HG03520 (cell line): Measurements from ENCODE around the gene XCL2.
"Not testable (repeated sequence)": the region's sequence is repeated elsewhere in the genome, so short reads cannot be mapped to it uniquely, and the experiment has no call there.

ENCODE experiments used
- ATAC-seq: cut with Tn5 transposase; IDR thresholded peaks from one replicate; pipeline ENCODE4 v1.9.1; 2021; ENCODE audit warnings: mild to moderate bottlenecking, moderate library complexity; ENCODE audit not compliant: unreplicated experiment

The XCL2 gene, protein sequence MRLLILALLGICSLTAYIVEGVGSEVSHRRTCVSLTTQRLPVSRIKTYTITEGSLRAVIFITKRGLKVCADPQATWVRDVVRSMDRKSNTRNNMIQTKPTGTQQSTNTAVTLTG

DNA sequence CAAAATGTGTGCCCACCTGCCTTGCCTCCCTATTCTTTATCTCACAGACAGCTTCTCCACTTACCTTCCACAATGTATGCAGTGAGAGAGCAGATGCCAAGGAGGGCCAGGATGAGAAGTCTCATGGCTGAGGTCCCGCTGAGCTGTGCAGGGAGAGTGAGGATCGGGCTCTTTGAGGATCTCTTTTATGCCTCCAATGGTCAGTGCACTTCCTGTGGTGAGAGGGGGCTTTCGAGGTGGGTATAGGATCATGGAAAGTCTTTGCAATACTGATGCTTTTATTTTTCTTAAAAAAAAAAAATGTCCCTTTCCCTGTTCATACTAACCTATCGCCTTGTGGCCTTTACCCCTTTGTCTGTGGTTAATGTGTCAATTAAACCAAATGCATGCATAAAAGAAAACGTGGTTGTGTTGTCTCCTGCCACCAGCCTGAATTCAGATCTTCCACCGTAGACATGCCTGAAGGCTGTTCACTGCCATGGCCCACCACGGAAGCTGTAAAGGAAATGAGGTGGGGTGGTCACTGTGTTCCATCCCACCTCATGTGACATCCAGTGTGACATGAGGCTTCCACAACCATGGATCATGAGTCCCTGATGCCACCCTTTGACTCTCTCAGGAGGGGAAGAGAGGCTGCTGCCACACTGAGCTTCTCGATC lies at the start of gene XCL2:
Gene XCL2, minus strand, starts transcription at position 158 of the 659 bp plus-strand sequence. Its CDS starts 33 bp downstream, at position 125.
- ATAC-seq = not testable (repeated sequence)

DNA sequence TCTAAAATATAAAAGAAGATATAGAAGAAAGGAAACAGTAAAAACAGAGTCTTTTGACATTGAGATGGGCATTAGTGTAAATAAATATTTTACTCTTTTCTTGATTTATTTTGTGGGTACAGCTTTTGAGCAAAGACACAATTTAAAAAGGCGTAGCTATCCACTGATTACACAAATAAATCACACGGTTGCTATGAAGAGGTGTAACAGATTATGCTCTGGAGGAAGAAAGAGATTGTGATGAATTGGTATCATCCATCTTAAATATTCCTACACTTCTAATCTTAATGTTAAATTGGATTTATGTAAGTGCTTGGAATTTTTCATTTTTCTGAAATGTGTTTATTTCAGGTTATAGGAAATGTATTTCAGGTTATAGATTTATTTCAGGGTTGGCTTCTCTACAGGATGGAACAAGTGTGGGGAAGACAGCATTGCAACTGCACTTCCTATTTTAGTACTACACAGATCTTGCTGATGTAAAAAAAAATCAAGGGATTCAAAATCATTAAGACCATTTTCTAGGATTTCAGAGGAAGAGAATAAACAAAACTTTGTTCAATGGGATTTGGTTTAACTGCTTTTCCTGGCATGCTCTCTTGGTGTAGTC lies 47.9 kb upstream of the XCL2 start:
- ATAC-seq = no peak

DNA sequence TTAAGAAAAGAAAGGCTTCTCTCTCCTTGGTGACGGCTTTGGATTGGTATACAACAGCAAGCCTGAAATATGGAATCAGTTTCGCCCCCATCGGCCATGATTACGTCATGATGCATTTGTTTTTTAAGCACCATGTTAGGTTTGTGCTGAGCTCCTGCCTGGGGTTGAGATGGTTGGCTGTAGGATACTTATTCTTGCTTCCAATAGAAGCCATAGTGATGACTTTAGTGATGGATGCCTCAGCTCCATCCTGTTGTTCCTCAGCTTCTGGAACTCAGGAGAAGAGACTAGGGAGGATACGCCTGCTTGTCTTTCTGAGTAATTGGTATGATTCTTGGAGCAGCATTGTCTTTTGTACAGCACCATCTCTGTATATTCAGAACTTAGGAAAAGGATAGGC lies 47.3 kb upstream of the XCL2 start:
- ATAC-seq = no peak

DNA sequence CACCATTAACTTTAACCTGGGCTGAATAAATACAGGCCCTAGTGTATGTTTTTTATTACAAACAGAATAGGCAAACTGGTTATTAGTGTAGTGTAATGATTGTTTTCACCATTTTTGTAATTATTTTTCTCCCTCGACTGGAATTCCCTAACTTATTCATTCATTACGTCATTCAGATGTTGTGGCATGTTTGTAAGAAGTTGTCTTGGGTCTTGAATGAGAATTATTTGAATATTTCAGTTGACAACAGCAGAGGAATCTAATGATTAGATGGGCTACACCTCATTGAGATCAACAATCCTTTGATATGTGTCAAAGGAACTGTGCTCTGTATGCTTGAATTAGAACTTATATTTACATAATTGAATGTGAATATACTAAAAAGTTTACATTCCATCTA lies 45.4 kb upstream of the XCL2 start:
- ATAC-seq = no peak

DNA sequence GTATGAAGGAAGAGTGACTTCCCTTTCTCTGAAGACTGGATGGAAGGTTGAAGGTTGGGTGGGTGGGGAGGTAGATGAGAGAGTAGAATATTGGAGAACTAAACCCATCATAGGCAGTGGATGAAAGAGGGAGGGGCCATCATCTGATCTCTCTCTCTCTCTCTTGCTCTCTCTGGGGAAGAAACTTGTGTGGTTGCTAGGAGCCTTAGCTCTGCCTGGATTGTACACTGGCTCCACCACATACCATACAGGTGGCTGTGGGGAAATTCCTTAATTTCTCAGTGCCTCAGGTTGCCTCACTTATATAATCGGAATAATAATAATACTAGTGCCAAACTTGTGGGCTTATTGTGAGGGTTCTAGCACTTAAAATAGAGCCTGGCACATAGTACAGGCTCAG lies 42.1 kb upstream of the XCL2 start:
- no peak for ATAC-seq

DNA sequence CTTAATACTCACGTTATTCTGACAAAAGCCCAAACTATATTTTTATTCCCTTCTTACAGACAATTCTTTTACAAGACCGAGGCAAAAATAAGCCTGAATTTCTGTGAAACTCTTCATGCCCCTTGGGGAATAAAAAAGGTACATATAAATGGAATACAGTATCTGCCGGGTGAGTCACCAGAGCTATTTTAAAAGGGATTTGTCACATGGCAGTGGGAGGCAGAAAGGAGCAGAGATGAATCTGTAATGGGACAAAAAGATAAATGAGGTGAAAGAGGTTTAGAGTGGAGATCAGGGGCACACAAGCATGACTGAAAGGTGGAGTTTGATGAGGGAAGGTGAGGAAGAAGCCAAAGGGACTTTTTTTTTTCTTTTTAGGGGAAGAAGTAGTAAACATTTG lies 41.4 kb upstream of the XCL2 start:
- no peak for ATAC-seq

DNA sequence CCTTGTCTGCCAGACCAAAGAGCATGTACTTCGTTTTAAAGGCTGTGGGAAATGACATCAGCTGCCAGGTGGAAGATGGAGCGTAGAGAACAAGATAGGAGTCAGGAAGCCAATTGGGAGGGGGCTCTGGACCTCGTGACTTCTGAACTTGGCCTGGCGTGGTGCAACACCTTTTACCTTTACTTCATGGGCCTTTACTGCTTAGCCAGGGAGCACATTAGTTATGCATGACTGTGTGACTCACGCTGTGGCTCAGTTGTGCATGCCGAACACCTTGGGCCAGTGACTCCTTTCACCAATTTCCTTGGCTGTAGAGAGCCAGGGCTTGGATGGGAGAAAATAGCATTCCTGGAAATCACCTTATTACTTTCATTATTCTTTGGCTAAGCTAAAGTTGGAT lies 39.8 kb upstream of the XCL2 start:
- ATAC-seq = no peak

DNA sequence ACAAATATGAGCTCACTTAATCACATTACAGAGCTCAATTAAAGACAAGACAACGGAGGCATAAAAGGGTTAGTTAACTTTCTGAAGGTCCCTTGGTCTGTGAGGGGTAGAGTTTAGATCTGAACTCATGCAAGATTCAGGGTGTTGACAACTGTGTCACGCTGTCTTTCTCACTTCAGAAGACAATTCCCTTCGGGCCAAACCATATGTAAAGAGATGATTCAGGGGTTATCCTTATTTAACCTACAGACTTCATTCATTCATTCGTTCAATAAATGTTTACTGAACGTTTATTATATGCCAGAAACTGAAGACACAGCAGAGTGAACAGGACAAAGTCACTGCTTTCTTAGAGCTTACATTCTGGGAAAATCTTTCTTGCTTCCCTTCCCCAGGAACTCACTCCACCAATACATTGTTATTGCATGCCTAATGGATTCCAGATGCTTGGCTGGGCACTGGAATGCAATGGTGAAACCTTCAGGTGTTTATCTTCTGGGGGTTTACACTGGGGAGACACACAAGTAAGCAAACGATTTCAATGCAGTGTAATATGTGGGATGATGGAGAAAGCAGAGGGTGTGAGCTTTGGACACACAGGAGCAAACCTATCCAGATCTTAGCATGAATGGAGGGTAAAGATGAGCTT lies 39.0 kb upstream of the XCL2 start:
- ATAC-seq = no peak

DNA sequence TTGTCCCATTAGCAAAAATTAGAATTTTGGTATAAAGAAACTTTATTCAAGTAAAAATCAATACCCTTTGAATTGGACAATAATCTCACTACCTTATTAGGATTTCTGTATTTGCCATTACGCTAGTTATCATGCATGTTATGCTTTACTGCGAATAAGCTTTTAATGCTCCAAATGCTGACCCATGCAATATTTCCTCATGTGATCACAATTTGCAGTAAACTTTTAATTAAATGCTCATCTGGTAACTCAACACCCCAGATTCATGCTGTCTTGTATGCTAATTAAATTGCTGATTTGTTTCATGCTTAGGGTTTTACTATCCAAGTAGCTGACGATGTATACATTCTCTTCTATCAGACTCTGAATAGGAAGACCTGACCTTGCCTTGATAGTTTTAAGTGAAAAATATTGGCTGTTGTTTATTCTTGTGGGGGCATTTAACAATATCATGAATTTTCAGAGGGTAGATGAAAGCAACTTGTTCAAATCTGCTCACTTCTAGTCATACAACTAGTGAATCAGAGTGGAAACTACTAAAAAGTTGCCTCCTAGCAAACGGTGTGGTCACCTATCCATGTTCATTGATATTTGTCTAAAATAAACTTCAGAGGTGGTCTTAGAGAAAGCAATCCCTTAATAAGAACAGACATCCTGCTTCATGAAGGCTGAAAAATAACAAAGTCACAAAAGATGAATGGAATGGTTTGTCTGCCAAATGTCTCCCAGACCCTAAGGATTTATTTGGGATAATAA lies 38.2 kb upstream of the XCL2 start:
- ATAC-seq = no peak

DNA sequence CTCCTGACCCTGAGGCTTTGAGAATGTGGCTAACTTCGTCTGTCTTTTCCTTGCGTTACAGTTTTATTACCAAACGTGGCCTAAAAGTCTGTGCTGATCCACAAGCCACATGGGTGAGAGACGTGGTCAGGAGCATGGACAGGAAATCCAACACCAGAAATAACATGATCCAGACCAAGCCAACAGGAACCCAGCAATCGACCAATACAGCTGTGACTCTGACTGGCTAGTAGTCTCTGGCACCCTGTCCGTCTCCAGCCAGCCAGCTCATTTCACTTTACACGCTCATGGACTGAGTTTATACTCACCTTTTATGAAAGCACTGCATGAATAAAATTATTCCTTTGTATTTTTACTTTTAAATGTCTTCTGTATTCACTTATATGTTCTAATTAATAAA lies 37.2 kb upstream of the XCL2 start:
- ATAC-seq = not testable (repeated sequence)

DNA sequence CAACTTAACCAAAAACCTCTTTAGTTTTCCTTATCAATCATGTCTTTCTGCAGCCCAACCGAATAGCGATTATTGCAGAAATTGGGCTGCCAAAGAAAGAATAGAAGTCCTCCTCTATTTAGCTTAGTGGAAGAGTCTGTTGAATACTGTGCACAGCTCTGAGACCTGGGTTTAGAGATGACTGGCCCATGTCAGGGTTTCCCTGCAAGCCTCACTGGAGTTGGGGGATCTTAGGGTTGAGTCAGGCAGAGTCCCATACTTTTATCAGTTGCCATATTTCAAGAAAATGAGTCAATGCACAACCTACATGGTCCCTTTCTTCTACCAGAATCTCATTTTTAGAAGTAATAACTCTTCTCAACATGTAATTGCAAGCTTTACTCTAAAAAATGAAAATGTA lies 36.5 kb upstream of the XCL2 start:
- ATAC-seq = not testable (repeated sequence)

DNA sequence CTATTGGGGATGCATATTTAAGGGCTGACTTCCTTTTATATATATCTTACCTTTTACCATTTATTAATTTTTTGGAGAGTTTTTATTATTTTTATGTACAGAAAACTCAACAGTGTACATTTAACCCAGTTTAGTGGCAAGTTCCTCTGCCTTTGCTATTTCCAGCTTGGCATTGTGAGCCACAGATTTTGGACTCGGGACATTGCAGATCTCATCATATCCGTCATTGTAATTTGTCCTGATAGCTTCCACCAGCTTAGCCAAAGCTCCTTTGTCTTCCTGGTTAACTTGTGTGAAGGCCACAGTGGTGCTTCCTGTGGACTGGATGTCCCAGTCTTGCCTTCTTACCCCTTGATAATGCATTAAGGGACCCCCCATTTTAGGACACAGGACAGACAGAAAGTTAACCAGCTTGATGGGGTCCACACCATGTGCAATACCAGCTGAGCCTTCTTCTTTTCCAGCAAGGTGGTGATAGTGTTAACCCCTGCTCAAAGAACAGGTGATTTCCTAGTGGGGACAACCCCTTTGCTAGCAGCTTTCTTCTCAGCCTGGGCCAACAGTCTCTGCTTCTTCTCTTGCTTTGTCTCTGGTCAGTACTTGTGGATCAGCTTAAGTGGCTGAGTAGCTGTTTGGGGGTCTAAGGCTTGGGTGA lies 34.9 kb upstream of the XCL2 start:
- ATAC-seq = not testable (repeated sequence)

DNA sequence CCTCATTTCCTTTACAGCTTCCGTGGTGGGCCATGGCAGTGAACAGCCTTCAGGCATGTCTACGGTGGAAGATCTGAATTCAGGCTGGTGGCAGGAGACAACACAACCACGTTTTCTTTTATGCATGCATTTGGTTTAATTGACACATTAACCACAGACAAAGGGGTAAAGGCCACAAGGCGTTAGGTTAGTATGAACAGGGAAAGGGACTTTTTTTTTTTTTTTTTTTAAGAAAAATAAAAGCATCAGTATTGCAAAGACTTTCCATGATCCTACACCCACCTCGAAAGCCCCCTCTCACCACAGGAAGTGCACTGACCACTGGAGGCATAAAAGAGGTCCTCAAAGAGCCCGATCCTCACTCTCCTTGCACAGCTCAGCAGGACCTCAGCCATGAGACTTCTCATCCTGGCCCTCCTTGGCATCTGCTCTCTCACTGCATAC lies 32.5 kb upstream of the XCL2 start, which contains the start of gene XCL1:
Gene XCL1, plus strand, starts transcription at position 361 of the 444 bp plus-strand sequence. Its CDS starts 33 bp downstream, at position 394.
- not testable (repeated sequence) for ATAC-seq

DNA sequence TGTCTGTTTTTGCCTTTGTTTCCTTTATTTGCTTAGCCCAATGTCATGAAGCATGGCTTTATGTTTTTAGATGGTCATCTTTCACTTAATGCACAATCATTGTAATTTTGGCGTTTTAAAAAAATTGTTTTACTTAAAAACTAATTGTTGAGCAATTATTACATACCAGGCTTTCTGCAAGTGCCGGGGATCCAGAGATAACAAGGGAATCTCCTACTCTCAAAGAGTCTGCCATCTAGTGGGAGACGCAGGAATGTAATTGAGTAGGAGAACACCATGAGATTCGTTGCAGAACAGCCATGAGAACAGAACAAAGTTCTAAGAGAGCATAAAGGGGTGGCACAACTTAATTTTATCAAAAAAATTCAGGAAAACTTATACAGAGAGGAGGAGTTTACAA lies 30.4 kb upstream of the XCL2 start:
- not testable (repeated sequence) for ATAC-seq

DNA sequence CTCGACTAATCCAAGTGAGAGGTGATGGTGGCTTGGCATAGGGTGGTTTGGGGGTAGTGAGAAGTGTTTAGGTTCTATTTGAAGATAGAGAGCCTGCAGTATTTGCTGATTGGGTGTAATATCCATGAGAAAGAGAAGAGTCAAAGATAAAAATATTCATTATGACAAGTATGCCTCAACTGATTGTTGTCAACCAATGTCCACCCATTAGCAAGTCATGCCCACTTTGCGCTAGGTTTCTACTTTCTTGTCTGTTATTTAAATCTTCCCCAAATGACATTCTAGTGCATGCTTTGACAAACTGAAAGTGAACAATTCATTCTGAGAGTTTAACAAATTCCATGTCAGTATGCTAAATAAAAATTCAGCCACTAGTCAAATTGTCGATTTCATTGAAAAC lies 28.8 kb upstream of the XCL2 start:
- ATAC-seq = no peak

DNA sequence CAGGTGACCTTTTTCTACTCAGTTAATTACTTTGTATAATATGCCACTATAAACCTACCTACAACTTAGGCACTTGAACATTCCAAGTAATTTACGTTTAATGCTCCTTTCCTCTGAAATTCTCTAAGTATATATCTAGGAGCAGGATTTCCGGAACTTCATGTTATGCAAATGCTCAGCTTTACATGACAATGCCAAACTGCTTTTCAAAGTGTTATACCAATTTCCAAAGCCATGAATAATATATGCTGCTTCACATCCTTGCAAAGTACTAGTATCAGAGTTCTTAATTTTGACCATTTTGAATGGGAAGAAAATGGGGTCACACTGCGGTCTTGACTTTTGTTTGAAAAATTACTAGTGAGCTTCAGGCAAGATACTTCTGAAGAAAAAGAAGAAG lies 26.9 kb upstream of the XCL2 start:
- no peak for ATAC-seq

DNA sequence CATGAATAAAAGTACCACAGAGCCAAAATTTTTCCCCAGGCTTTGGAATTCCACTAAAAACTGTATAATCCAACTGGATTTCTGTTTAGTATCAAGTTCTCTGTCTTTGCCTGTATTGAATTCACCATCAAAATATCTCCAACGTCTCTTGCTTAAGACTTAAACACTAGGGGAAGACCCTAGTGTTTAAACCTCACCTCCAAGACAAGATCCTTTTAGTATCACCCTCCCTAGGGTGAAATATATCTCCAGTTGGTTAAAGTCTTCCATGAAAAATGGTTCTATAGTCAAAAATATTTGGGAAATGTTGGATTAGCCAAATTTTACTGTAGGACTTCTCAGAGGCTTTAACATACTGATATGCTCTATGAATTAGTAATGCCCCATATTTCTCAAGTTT lies 24.5 kb upstream of the XCL2 start:
- no peak for ATAC-seq

DNA sequence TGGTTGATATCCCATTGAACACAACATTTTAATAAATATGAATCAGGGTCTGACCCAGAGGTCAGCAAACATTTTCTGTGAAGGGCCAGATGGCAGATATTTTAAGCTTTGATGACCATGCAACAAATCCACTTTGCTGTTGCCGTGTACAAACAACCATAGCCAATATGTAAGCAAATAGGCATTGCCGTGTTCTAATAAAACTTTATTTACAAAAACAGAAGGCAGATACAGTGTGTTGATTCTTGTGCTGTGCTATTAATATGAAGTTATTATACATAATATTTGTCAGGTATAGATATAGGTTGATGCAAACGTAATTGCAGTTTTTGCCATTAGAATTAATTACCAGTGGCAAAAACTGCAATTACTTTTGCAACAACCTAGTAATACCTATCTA lies 23.8 kb upstream of the XCL2 start:
- no peak for ATAC-seq

DNA sequence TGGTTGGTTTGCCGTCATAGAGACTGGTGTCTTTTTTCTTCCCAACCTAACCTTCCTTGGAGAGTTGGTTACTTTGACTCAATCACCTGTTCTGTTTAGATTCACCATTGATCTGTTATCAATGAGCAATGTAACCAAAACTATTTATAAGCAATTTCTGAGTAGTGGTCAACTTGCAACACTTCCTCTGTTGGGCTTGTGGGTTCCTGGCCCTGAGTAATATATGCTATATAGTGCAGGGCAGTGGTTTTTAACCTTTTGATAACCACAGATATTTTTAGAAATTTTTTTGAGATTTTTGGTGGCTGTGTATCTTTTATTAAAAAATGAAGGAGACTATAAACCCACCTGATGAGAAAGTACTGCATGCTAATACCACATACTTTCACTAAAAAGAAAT lies 23.2 kb upstream of the XCL2 start:
- no peak for ATAC-seq

DNA sequence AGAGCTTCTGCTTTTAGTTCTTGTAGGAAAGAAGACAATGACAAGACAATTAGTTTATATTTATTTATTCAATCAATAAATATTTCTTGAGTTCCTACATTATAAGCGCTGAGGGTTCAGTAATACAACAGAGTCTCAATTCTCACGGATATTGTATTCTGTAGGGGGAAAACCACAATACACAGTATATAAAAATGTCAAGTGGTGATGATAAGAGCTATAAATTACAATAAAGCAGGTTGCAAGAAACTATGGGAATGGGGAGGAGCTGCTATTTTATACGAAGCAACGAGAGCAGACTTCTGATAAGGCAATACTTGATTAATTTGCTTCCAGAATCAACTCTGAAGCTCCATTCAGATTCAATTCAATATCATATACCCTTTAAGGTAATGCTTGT lies 22.0 kb upstream of the XCL2 start:
- ATAC-seq = no peak

DNA sequence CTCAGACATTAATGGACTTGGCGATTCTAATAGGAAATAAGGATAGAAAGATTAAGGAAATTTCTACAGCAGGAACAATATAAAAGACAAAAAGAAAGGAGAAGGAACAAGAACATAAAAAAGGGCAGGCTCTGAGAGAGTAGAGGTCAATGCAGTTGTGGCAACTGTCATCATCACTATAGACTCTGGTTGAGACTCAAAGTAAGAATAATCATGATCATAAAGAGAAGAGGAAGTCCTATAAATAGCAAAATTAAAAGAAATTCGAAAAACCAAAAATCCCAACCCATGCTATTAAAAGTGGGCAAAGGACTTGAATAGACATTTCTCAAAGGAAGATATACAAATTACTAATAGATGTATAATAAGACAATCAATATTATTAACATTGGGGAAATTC lies 18.2 kb upstream of the XCL2 start:
- no peak for ATAC-seq
